ENCODE data around the gene PSMB8.

Gene PSMB8

GRCh38 chr6:32830936-32831335 lies 12.9 kb downstream of the PSMB8 start:
- no peak overlapping the region for H3K4me3 ChIP-seq (ENCODE audit: low read depth, low read length)
- TF ChIP-seq, protein P1, sequence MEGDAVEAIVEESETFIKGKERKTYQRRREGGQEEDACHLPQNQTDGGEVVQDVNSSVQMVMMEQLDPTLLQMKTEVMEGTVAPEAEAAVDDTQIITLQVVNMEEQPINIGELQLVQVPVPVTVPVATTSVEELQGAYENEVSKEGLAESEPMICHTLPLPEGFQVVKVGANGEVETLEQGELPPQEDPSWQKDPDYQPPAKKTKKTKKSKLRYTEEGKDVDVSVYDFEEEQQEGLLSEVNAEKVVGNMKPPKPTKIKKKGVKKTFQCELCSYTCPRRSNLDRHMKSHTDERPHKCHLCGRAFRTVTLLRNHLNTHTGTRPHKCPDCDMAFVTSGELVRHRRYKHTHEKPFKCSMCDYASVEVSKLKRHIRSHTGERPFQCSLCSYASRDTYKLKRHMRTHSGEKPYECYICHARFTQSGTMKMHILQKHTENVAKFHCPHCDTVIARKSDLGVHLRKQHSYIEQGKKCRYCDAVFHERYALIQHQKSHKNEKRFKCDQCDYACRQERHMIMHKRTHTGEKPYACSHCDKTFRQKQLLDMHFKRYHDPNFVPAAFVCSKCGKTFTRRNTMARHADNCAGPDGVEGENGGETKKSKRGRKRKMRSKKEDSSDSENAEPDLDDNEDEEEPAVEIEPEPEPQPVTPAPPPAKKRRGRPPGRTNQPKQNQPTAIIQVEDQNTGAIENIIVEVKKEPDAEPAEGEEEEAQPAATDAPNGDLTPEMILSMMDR (conservative IDR thresholded peaks at IDR 0.05; ENCODE audit: low read depth, low read length), result no peak
- DNase-seq (ENCODE audit: low read depth), result no peak

DNA sequence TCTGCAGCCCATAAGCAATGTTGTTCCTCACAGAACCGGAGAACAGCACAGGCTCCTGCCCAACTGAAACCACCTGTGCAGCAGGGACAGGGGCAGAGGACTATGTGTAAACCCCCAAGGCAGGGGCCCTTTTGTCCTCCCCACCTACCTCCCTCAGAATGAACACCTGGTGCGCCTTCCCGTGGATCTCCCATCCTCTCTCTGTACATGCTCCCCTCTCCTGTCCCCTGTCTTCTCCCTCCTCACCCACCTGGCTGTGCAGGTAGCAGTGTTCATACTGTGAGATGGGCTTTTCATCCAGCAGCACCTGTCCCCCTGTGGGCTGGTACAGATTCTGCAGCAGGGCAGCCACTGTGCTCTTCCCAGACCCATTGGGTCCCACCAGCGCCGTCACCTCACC lies 13.8 kb downstream of the PSMB8 start:
- H3K4me3 ChIP-seq (ENCODE audit: low read depth, low read length), result no peak overlapping the region
- TF ChIP-seq, protein P1 (conservative IDR thresholded peaks at IDR 0.05; ENCODE audit: low read depth, low read length), result no peak
- no peak for DNase-seq (ENCODE audit: low read depth)

- TF ChIP-seq, protein P1 (conservative IDR thresholded peaks at IDR 0.05; ENCODE audit: low read depth, low read length), result no peak
- no peak overlapping the region for H3K4me3 ChIP-seq (ENCODE audit: low read depth, low read length)
- DNase-seq (ENCODE audit: low read depth), result no peak
These were observed 14.4 kb downstream of the PSMB8 start for GRCh38 chr6:32829495-32829894.

GRCh38 chr6:32827025-32827424 lies 16.8 kb downstream of the PSMB8 start:
- DNase-seq (ENCODE audit: low read depth), result no peak
- TF ChIP-seq, protein P1 (conservative IDR thresholded peaks at IDR 0.05; ENCODE audit: low read depth, low read length), result no peak
- H3K4me3 ChIP-seq (ENCODE audit: low read depth, low read length), result no peak overlapping the region

- DNase-seq (ENCODE audit: low read depth), result peak; percentile 58
- TF ChIP-seq, protein P1 (conservative IDR thresholded peaks at IDR 0.05; ENCODE audit: low read depth, low read length), result peak; percentile 55
- H3K4me3 ChIP-seq (ENCODE audit: low read depth, low read length), result no peak overlapping the region
These were observed 17.9 kb downstream of the PSMB8 start for GRCh38 chr6:32825966-32826365.

DNA sequence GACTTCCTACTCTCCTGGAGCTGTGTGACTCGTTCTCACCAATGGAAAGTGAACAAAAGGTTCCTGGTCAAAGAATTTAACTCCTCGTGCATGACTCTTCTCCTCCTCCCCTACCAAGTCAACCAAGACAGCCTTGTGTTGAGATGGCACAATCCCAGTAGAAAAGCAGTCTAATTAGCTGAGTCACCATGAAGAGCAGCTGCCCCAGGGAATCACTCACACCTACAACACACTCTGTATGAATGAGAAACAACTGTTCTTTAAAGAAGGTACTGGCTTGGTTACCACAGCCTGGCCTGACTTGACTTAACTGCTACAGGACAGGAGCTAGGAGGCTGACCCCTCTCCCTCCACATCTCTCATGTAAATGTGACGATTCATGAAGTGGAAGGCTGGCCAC lies 24.1 kb downstream of the PSMB8 start:
- TF ChIP-seq, protein P1 (conservative IDR thresholded peaks at IDR 0.05; ENCODE audit: low read depth, low read length), result no peak
- DNase-seq (ENCODE audit: low read depth), result peak; percentile 69
- no peak overlapping the region for H3K4me3 ChIP-seq (ENCODE audit: low read depth, low read length)

- DNase-seq (ENCODE audit: low read depth), result no peak
- H3K4me3 ChIP-seq (ENCODE audit: low read depth, low read length), result no peak overlapping the region
- TF ChIP-seq, protein P1 (conservative IDR thresholded peaks at IDR 0.05; ENCODE audit: low read depth, low read length), result no peak
These were observed 25.0 kb downstream of the PSMB8 start for GRCh38 chr6:32818867-32819266.
